Ammon's horn (tissue), 1 donor: ENCODE data around the gene MBOAT7.

Experiments
- DNase-seq: peaks from one replicate; pipeline ENCODE4 v3.0.0-alpha.2; 2016; ENCODE audit warnings: low spot score

MBOAT7 gene

GRCh38 chr19:54138489-54139256 lies 50.7 kb downstream of the MBOAT7 start:
- no peak for DNase-seq

GRCh38 chr19:54137699-54138488 lies 51.5 kb downstream of the MBOAT7 start, which contains the start of gene CNOT3:
Gene CNOT3, plus strand, starts transcription at chr19:54137762. Its CDS starts 5,217 bp downstream, at chr19:54142979.
- DNase-seq = no peak

- peak; percentile 100 for DNase-seq
Measured at GRCh38 chr19:54136864-54137698, 52.3 kb downstream of the MBOAT7 start.

- no peak for DNase-seq
Measured at GRCh38 chr19:54136086-54136863, 53.1 kb downstream of the MBOAT7 start.

GRCh38 chr19:54133957-54134590 lies 55.3 kb downstream of the MBOAT7 start:
- no peak for DNase-seq

GRCh38 chr19:54133312-54133956 lies 55.9 kb downstream of the MBOAT7 start:
- peak; percentile 38 for DNase-seq

GRCh38 chr19:54129617-54129996 lies 59.8 kb downstream of the MBOAT7 start:
- DNase-seq = no peak

- DNase-seq = no peak
Measured at GRCh38 chr19:54128796-54129616, 60.4 kb downstream of the MBOAT7 start.

- DNase-seq = no peak
Measured at GRCh38 chr19:54128441-54128725, 61.0 kb downstream of the MBOAT7 start.

GRCh38 chr19:54127688-54128440 lies 61.5 kb downstream of the MBOAT7 start:
- no peak for DNase-seq

- no peak for DNase-seq
Measured at GRCh38 chr19:54125713-54126112, 63.7 kb downstream of the MBOAT7 start.

GRCh38 chr19:54124393-54124792 lies 65.0 kb downstream of the MBOAT7 start:
- no peak for DNase-seq

- DNase-seq = no peak
Measured at GRCh38 chr19:54123682-54124081, 65.7 kb downstream of the MBOAT7 start.
